HUES64 (cell line): ENCODE results near the gene SLC4A5.
"Not testable (repeated sequence)": the region's sequence is repeated elsewhere in the genome, so short reads cannot be mapped to it uniquely, and the experiment has no call there.

Experiments used
- H3K27ac ChIP-seq: 2 replicates; pipeline ENCODE4 v1.7.0; 2013; ENCODE audit warnings: low read depth, low read length, inconsistent platforms
- H3K27me3 ChIP-seq: 2 replicates; pipeline ENCODE4 v1.6.1; 2013; ENCODE audit warnings: mild to moderate bottlenecking, low read length; ENCODE audit not compliant: insufficient read depth
- H3K36me3 ChIP-seq: 2 replicates; pipeline ENCODE4 v1.6.1; 2013; ENCODE audit warnings: mild to moderate bottlenecking, low read length; ENCODE audit not compliant: insufficient read depth
- H3K4me1 ChIP-seq: 2 replicates; pipeline ENCODE4 v1.6.1; 2013; ENCODE audit warnings: mild to moderate bottlenecking, low read length, moderate library complexity; ENCODE audit not compliant: insufficient read depth
- H3K4me3 ChIP-seq: 2 replicates; pipeline ENCODE4 v1.5.1; 2013; ENCODE audit warnings: mild to moderate bottlenecking, low read length, moderate library complexity
- H3K9ac ChIP-seq: 2 replicates; pipeline ENCODE4 v1.6.1; 2013; ENCODE audit warnings: mild to moderate bottlenecking, low read depth, low read length
- H3K9me3 ChIP-seq: 2 replicates; pipeline ENCODE4 v1.6.1; 2013; ENCODE audit warnings: low read depth, low read length; ENCODE audit not compliant: insufficient read depth
- WGBS: fragments of 150-250, 120-280 bp; methylation state at CpG from one replicate; pipeline ENCODE4 v1.1.7; 2013; ENCODE audit warnings: missing lambda C conversion rate; 5-methylcytosine and 5-hydroxymethylcytosine counted together

SLC4A5 gene

GRCh38 chr2:74250189-74250631, 93.0 kb downstream of the SLC4A5 start:
- no peaks in the 10 kb centered on the region for H3K4me1 ChIP-seq
- H3K27ac ChIP-seq = no peak overlapping the region
- no peaks in the 10 kb centered on the region for H3K9me3 ChIP-seq
- H3K4me3 ChIP-seq = no peak overlapping the region
- H3K36me3 ChIP-seq = no peaks in the 10 kb centered on the region
- no peak overlapping the region for H3K9ac ChIP-seq
- WGBS = 41% methylated on average over 10 of the region's 10 CpGs
- no peaks in the 10 kb centered on the region; the same call in 1 of the 2 replicates for H3K27me3 ChIP-seq

- Histone ChIP-seq H3K36me3 (no peaks in the 10 kb centered on the region), H3K27me3 (no peaks in the 10 kb centered on the region; the same call in 1 of the 2 replicates), H3K9ac (no peak overlapping the region), H3K9me3 (no peaks in the 10 kb centered on the region), H3K4me1 (no peaks in the 10 kb centered on the region), H3K27ac (no peak overlapping the region), H3K4me3 (no peak overlapping the region)
- 73% methylated on average over 6 of the region's 6 CpGs for WGBS
These were observed 93.7 kb downstream of the SLC4A5 start for GRCh38 chr2:74249406-74250122.

- no peaks in the 10 kb centered on the region for H3K9me3 ChIP-seq
- WGBS = 93% methylated on average over 14 of the region's 14 CpGs
- H3K9ac ChIP-seq = no peak overlapping the region
- no peak overlapping the region for H3K4me3 ChIP-seq
- H3K36me3 ChIP-seq = no peaks in the 10 kb centered on the region
- H3K27ac ChIP-seq = no peak overlapping the region
- H3K27me3 ChIP-seq = no peaks in the 10 kb centered on the region
- H3K4me1 ChIP-seq = no peaks in the 10 kb centered on the region
These were observed 96.6 kb downstream of the SLC4A5 start for GRCh38 chr2:74246496-74247195.

GRCh38 chr2:74244286-74244685, 98.9 kb downstream of the SLC4A5 start:
- no peak overlapping the region for H3K4me3 ChIP-seq
- H3K9me3 ChIP-seq = no peaks in the 10 kb centered on the region
- WGBS = 86% methylated on average over 3 of the region's 3 CpGs
- H3K4me1 ChIP-seq = no peaks in the 10 kb centered on the region
- no peak overlapping the region for H3K9ac ChIP-seq
- H3K36me3 ChIP-seq = no peaks in the 10 kb centered on the region
- H3K27ac ChIP-seq = no peak overlapping the region
- H3K27me3 ChIP-seq = no peaks in the 10 kb centered on the region

DNA sequence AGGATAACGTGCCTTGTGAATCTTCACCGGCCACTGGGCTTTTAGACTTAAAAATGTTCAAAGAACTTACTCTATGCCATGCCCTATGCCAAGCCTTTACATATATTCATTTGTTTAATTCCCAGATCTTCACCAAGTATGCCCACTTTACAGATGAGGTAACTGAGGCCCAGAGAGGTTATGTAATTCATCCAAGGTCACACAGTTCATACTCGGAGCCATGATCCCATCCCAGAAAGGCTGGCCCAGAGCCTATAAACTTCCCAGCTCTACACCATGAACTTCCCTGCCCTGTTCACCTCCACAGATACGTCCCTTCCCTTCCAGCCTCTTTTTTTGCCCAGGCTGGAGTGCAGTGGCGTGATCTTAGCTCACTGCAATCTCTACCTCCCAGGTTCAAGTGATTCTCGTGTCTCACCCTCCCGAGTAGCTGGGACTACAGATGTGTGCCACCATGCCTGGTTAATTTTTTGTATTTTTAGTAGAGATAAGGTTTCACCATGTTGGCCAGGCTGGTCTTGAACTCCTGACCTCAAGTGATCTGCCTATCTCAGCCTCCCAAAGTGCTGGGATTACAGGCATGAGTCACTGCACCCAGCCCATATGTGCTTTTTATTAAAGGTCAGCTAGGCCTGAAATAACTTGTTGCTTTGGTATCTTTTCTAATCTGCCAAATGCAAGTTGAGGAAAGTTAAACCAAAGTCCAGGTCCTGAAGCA, 100.7 kb downstream of the SLC4A5 start:
- no peaks in the 10 kb centered on the region for H3K36me3 ChIP-seq
- H3K27ac ChIP-seq = no peak overlapping the region
- WGBS = 93% methylated on average over 7 of the region's 7 CpGs
- no peaks in the 10 kb centered on the region for H3K27me3 ChIP-seq
- no peaks in the 10 kb centered on the region for H3K4me1 ChIP-seq
- no peak overlapping the region for H3K4me3 ChIP-seq
- H3K9ac ChIP-seq = no peak overlapping the region
- H3K9me3 ChIP-seq = no peaks in the 10 kb centered on the region

DNA sequence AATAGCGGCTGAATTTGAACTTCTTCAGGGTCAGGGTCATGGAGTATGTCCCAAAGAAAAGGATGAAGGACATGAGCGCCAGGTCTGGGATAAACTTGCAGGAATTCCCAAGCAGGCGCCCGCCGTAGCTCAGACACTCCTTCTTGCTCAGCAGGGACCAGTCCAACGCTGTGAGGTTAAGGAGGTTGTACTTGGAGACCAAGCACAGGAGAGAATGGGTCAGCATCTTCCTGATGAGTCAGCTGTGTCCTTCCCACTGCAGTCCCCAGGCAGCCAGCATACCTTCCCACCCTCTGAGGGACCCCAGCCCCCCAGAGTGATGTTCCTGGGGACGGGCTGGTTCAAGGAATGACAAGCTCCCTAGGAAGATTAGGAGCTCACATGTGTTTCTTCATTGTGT, 103.9 kb downstream of the SLC4A5 start:
- Histone ChIP-seq H3K36me3 (no peaks in the 10 kb centered on the region), H3K4me3 (no peak overlapping the region)
- WGBS = 81% methylated on average over 7 of the region's 7 CpGs

DNA sequence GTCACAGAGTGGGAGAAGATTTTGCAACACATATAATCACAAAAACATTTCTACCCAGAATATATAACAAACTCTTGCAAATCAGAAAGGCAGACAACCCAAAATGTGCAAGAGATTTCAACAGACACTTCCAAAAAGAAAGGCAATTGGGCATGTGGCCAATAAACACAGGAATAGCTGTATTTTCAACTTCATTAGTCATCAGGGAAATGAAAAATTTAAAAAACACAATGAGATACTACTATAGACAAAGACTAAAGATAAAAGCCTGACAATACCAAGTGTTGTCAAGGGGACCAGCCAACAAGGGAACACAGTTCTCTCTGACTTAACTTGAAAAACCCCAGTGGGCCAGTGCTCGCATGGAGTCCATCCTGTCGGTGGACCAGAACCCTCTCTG, 104.3 kb downstream of the SLC4A5 start:
- 88% methylated on average over 2 of the region's 2 CpGs for WGBS
- Histone ChIP-seq H3K27ac (no peak overlapping the region), H3K4me1 (no peaks in the 10 kb centered on the region), H3K4me3 (no peak overlapping the region), H3K9ac (no peak overlapping the region), H3K9me3 (no peaks in the 10 kb centered on the region), H3K27me3 (no peaks in the 10 kb centered on the region), H3K36me3 (no peaks in the 10 kb centered on the region)

More for the DNA sequence above, 103.9 kb downstream of the SLC4A5 start:
- H3K9me3 ChIP-seq = no peaks in the 10 kb centered on the region
- H3K4me1 ChIP-seq = no peaks in the 10 kb centered on the region
- no peaks in the 10 kb centered on the region for H3K27me3 ChIP-seq
- H3K9ac ChIP-seq = no peak overlapping the region
- no peak overlapping the region for H3K27ac ChIP-seq

GRCh38 chr2:74235041-74235440, 108.2 kb downstream of the SLC4A5 start:
- WGBS = 90% methylated on average over 5 of the region's 5 CpGs
- no peak overlapping the region for H3K9ac ChIP-seq
- H3K9me3 ChIP-seq = no peaks in the 10 kb centered on the region
- H3K4me1 ChIP-seq = no peaks in the 10 kb centered on the region
- H3K4me3 ChIP-seq = no peak overlapping the region
- H3K27ac ChIP-seq = no peak overlapping the region
- H3K36me3 ChIP-seq = no peaks in the 10 kb centered on the region
- H3K27me3 ChIP-seq = no peaks in the 10 kb centered on the region

- Histone ChIP-seq H3K36me3 (no peaks in the 10 kb centered on the region), H3K4me3 (no peak overlapping the region), H3K9ac (no peak overlapping the region), H3K27me3 (no peaks in the 10 kb centered on the region), H3K9me3 (no peaks in the 10 kb centered on the region), H3K4me1 (no peaks in the 10 kb centered on the region), H3K27ac (no peak overlapping the region)
These were observed 109.6 kb downstream of the SLC4A5 start for GRCh38 chr2:74233648-74234047.

GRCh38 chr2:74232426-74232825, 110.8 kb downstream of the SLC4A5 start:
- no peaks in the 10 kb centered on the region for H3K9me3 ChIP-seq
- no peak overlapping the region for H3K4me3 ChIP-seq
- no peaks in the 10 kb centered on the region for H3K36me3 ChIP-seq
- no peaks in the 10 kb centered on the region for H3K27me3 ChIP-seq
- H3K9ac ChIP-seq = no peak overlapping the region
- no peaks in the 10 kb centered on the region for H3K4me1 ChIP-seq
- WGBS = 95% methylated on average over 6 of the region's 6 CpGs
- no peak overlapping the region for H3K27ac ChIP-seq

GRCh38 chr2:74229865-74230264, 113.4 kb downstream of the SLC4A5 start:
- not testable (repeated sequence) for H3K27me3 ChIP-seq, H3K27ac ChIP-seq, H3K4me3 ChIP-seq, H3K9ac ChIP-seq, H3K4me1 ChIP-seq, H3K36me3 ChIP-seq, H3K9me3 ChIP-seq
- WGBS = 96% methylated on average over 5 of the region's 5 CpGs
